Pancreas (tissue), 10 donors: ENCODE measurements around the gene FADS2. TPM values are rescaled to one million over a fixed set of nuclear protein-coding genes. Genes with fewer than 3 reads are reported as not detected.

ENCODE experiments used
- ATAC-seq, 4 donors: fragments of 200-7000 bp; cut with Tn5 transposase; one replicate each; pipeline versions ENCODE4 v1.8.0 to v1.9.1; 2020; ENCODE audit warnings: mild to moderate bottlenecking in 4 of 4, moderate library complexity in 4 of 4
- DNase-seq, 6 donors: peaks; one replicate each; pipeline ENCODE4 v3.0.0-alpha.2; 2020
- FAIRE-seq: peaks from 2 replicates; lab custom pipeline; 2012; peaks lifted over from hg19 to GRCh38; lab: Jason Lieb, UNC
- H3K27ac ChIP-seq, 4 donors: fragments of 200-600 bp; sonication (generic); 1 replicate in 3 of 4; 2 replicates in 1 of 4; pipeline versions ENCODE4 v1.5.0 to v1.8.0; 2020
- H3K27me3 ChIP-seq, 4 donors: fragments of 200-600 bp; one replicate each; pipeline ENCODE4 v1.8.0; 2021
- H3K36me3 ChIP-seq, 3 donors: fragments of 200-600 bp; sonication (generic) in 1 of 3; one replicate each; pipeline versions ENCODE4 v1.5.0 to v1.8.0; 2020 to 2021
- H3K4me1 ChIP-seq, 3 donors: fragments of 200-600 bp; one replicate each; pipeline ENCODE4 v1.8.0; 2021
- H3K4me3 ChIP-seq, 4 donors: fragments of 200-600 bp; sonication (generic) in 2 of 4; one replicate each; pipeline versions ENCODE4 v1.5.0 to v1.8.0; 2020 to 2021
- H3K9me3 ChIP-seq, 4 donors: fragments of 200-600 bp; one replicate each; pipeline ENCODE4 v1.8.0; 2021
- WGBS, 2 donors: extraction: QIAGEN DNeasy Blood & Tissue Kit; methylation state at CpG; one replicate each; pipeline ENCODE4 v1.1.7; 2013; 5-methylcytosine and 5-hydroxymethylcytosine counted together
- intact Hi-C, 3 donors: fragments of 100-400 bp; cut with DNase I; formaldehyde crosslinking; loops; one replicate each; pipeline versions ENCODE4 v1.11.1 to v1.14.2; 2022
- polyA plus RNA-seq, 2 donors: library from polyadenylated mRNA; stranded (reverse); fragments of 200-250 nt; gene quantifications; one replicate each; pipeline ENCODE4 v1.2.3, GENCODE V29; 2013
- total RNA-seq, 6 donors: library from RNA; stranded (reverse); fragmentation: NEBNext Ultra II Directional in 4 of 6; extraction: Animal tissue kit (Norgen Biotek cat#: 25700) in 4 of 6; gene quantifications; one replicate each; pipeline versions ENCODE4 v1.2.1 to v1.2.4, GENCODE V29; 2021 to 2023
- TF ChIP-seq, protein P1 (sequence below), 4 donors: fragments of 200-600 bp; sonication (generic) in 3 of 4; IDR thresholded peaks; one replicate each; pipeline versions ENCODE4 v1.5.0 to v1.8.0; 2021; ENCODE audit warnings: antibody characterized with exemption in 4 of 4
- donor health status: healthy with polysubstance abuse.
- donor health status: DM: no; HTN: no; CAD: no; lungs with moderate emphysema.
- donor health status: DM: no; HTN: no; CAD: no.
- donor health status: control.
- donor health status: control.
- donor health status: Bipolar disorder and iron deficiency.
- donor health status: DM: yes; HTN: yes; CAD: no.
- donor health status: DM: no; HTN: no; CAD: no.
- donor health status: DM: no; HTN: no; CAD: no.
- donor health status: DM: yes; HTN: yes; CAD: no.

The FADS2 gene
- total and polyA plus RNA-seq, 8 donors = 1.7 to 21.3 (median 7.3) TPM

DNA sequence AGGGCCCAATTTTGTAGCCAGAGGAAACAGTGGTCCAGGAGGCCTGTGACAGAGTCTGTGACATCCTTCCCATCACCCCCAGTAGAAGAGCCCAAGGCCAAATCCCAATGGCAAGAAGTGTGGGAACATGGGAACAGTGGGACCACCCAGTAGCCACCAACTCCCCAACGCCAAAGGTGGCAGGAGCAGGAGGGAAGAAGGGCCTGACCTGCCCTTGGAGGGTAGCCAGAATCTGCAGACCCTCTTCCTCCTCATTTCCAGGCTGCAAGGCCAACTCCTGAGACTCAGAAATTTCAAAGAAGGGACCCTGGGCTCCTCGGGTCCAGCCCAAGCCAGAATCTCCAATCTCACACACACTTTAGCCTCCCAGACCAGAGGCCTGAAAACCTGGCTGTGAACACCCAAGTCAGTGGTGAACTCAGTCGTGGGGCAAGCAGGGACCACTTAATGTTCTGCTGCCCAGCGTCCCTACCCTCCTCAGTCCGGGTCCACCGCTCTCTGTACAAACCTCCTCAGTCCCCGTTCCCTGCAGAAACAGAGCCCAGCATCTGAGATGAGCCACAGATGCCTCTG lies 83.1 kb downstream of the FADS2 start:
- Histone ChIP-seq H3K9me3 (no peaks in the 10 kb centered on the region), H3K4me3 (no peak overlapping the region), H3K36me3 (no peaks in the 10 kb centered on the region), H3K4me1 (no peaks in the 10 kb centered on the region), H3K27me3 (no peaks in the 10 kb centered on the region), H3K27ac (no peak overlapping the region)
- ATAC-seq (no peak), FAIRE-seq (no peak), DNase-seq (peak in 1 of 6 donors; percentile 5)
- intact Hi-C loops = no loop called here
- TF ChIP-seq, protein P1, sequence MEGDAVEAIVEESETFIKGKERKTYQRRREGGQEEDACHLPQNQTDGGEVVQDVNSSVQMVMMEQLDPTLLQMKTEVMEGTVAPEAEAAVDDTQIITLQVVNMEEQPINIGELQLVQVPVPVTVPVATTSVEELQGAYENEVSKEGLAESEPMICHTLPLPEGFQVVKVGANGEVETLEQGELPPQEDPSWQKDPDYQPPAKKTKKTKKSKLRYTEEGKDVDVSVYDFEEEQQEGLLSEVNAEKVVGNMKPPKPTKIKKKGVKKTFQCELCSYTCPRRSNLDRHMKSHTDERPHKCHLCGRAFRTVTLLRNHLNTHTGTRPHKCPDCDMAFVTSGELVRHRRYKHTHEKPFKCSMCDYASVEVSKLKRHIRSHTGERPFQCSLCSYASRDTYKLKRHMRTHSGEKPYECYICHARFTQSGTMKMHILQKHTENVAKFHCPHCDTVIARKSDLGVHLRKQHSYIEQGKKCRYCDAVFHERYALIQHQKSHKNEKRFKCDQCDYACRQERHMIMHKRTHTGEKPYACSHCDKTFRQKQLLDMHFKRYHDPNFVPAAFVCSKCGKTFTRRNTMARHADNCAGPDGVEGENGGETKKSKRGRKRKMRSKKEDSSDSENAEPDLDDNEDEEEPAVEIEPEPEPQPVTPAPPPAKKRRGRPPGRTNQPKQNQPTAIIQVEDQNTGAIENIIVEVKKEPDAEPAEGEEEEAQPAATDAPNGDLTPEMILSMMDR (IDR thresholded peaks at IDR 0.05) = no peak
- WGBS, 2 donors = 76 to 86% methylated on average over 7 of the region's 7 CpGs

DNA sequence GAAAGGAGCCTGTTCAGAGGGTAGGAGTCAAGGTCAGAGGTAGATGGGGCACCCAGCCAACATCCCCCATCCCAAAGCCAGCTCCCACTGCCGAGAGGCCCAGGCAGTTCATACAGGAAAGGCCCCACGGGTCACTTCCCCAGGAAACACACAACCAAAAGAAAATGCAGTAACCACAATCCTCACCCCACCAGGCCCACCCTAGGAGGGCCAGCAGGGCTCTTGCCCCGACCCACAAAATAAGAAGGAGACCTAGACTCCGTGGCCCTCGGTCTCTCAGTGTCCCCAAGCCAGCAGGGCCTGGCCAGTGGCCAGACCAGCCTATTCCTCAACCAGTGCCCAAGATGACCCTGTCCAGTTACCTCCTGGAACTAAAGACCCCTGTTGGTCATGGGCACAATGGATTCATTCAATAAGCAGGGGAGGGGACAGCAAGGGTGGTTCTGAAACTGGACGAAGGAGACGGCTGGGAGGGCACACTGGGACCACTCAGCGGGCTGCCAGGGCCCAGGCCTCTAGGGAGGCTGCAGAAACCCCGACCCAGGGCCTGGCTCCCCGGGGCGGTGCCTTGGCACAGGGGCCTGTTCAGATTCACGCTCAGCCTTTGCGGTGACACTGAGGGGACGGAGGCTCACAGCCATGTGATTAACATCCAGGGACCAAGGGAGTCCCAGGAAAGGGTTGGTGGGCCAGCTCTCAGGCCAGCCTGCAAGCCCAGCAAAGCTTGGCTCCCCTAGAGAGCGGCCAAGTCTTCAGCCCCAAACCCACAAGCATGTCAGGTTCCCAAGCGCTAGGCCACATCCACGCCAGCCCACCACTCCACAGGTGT lies 83.8 kb downstream of the FADS2 start:
- H3K27ac ChIP-seq = no peak overlapping the region
- peak in 1 of 6 donors; percentile 22 for DNase-seq
- FAIRE-seq = no peak
- H3K36me3 ChIP-seq = no peaks in the 10 kb centered on the region
- intact Hi-C loops = no loop called here
- ATAC-seq = no peak
- no peaks in the 10 kb centered on the region for H3K4me1 ChIP-seq
- H3K9me3 ChIP-seq = no peaks in the 10 kb centered on the region
- H3K27me3 ChIP-seq = no peaks in the 10 kb centered on the region
- WGBS, 2 donors = 76 to 80% methylated on average over 17 of the region's 17 CpGs
- no peak overlapping the region for H3K4me3 ChIP-seq
- TF ChIP-seq, protein P1 (IDR thresholded peaks at IDR 0.05) = no peak

DNA sequence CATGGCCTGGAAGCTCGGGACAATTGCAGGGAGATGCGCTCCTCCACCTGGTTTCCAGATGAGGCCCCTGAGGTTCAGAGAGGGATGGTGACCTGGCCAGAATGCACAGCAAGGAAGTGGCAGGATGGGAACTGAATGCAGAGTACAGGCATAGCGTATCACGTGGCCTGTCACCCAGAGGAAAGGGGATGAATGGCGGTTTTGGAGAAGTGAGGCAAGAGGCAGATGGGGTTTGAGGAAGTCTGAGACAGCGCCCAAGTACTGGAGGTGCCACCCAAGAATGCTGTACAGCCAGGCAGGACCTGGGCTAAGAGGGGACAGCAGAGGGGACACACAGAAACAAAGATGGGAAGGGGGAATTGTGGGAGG lies 84.4 kb downstream of the FADS2 start:
- Histone ChIP-seq H3K4me1 (no peaks in the 10 kb centered on the region), H3K9me3 (no peaks in the 10 kb centered on the region), H3K27ac (no peak overlapping the region), H3K27me3 (no peaks in the 10 kb centered on the region), H3K36me3 (no peaks in the 10 kb centered on the region), H3K4me3 (no peak overlapping the region)
- intact Hi-C loops = no loop called here
- DNase-seq = peak in 1 of 6 donors; percentile 46
- peak in 2 of 4 donors; percentile 27 to 51 for ATAC-seq
- no peak for FAIRE-seq
- TF ChIP-seq, protein P1 (IDR thresholded peaks at IDR 0.05) = no peak
- WGBS, 2 donors = 86% methylated on average over 6 of the region's 6 CpGs

DNA sequence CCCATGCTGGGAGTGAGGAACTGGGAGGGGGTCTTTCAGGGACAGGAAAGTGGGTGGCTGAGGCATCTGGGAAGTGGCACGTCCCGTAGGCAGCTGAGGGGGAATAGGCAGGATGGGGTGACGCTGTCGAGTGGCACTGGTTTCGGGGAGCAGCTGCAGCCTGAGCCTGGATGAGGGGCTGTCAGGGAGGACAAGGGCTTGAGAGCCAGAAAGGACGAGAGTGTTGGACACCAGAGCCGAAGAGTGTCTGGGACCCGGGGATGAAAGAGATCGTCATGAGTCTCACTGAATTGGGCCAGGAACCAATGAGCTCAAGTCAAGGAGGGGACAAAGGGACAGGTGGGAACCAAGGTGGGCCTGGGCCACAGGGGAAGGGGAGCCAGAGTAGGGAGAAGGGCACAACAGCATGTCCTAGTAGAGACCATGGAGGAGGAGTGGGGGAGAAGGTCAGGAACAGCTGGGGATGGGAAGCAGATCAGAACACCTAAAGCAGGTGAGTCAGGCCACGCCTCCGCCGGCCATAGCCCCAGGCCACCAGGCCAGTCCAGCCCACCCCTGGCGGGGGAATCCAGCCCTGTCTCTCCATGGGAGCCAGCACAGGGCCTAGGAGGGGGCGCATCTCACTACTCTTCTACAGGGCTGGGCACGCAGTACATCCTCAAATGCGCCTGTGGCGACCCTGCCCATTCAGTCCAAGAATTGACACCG lies 85.0 kb downstream of the FADS2 start:
- FAIRE-seq = no peak

More for the DNA sequence above, 85.0 kb downstream of the FADS2 start:
- TF ChIP-seq, protein P1 (IDR thresholded peaks at IDR 0.05) = no peak
- intact Hi-C loops = no loop called here
- Histone ChIP-seq H3K4me3 (no peak overlapping the region), H3K27ac (no peak overlapping the region), H3K36me3 (no peaks in the 10 kb centered on the region), H3K9me3 (no peaks in the 10 kb centered on the region), H3K4me1 (no peaks in the 10 kb centered on the region), H3K27me3 (no peaks in the 10 kb centered on the region)
- DNase-seq (peak in 1 of 6 donors; percentile 11), ATAC-seq (no peak)
- WGBS, 2 donors = 79 to 82% methylated on average over 18 of the region's 18 CpGs
